Measurements from ENCODE around the gene GPRC5D.
A peak's percentile ranks its signal among the peaks of the same experiment; 100 is the strongest.

GPRC5D gene

DNA sequence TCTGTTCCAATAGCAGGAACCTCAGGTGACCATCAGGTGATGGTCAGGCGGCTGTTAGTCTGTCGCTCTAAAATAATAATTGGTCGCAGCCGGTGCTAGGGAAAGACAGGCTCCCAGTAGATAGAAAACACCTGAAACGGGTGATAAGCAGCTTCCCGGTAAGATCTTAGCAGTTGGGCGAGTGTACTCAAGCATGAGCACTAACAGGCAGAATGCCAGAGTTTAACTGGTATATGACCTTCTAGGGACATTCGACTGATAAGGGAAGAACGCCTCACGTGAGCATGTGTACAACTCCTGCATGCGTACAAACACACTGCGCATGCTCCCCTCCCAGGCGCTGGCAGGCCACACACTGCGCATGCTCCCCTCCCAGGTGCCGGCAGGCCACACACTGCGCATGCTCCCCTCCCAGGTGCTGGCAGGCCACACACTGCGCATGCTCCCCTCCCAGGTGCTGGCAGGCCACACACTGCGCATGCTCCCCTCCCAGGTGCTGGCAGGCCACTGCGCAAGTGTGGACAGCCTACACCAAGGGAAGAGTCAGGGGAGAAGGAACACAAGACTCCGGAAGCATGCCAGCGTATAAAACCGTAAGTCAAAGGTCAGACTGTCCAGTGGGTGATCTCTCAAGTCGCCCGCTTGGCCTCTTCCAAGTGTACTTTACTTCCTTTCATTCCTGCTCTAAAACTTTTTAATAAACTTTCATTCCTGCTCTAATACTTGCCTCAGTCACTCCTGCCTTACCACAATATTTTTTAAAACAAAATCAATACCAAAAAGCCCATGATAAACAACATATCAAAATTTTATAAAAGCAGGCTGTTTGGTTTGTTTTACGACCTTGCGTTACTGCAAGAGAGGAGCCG, 24.5 kb downstream of the GPRC5D start:
- DNase-seq (ENCODE audit: low read depth), result peak; percentile 77
- peak overlapping the region; percentile 54 for H3K4me3 ChIP-seq (replicated peaks; ENCODE audit: low read depth, low read length)
- TF ChIP-seq, protein P1, sequence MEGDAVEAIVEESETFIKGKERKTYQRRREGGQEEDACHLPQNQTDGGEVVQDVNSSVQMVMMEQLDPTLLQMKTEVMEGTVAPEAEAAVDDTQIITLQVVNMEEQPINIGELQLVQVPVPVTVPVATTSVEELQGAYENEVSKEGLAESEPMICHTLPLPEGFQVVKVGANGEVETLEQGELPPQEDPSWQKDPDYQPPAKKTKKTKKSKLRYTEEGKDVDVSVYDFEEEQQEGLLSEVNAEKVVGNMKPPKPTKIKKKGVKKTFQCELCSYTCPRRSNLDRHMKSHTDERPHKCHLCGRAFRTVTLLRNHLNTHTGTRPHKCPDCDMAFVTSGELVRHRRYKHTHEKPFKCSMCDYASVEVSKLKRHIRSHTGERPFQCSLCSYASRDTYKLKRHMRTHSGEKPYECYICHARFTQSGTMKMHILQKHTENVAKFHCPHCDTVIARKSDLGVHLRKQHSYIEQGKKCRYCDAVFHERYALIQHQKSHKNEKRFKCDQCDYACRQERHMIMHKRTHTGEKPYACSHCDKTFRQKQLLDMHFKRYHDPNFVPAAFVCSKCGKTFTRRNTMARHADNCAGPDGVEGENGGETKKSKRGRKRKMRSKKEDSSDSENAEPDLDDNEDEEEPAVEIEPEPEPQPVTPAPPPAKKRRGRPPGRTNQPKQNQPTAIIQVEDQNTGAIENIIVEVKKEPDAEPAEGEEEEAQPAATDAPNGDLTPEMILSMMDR (IDR thresholded peaks at IDR 0.05; ENCODE audit: low read length, missing control alignments), result no peak

- TF ChIP-seq, protein P1 (IDR thresholded peaks at IDR 0.05; ENCODE audit: low read length, missing control alignments), result no peak
- no peak for DNase-seq (ENCODE audit: low read depth)
Measured at GRCh38 chr12:12926571-12927071, 25.3 kb downstream of the GPRC5D start.

GRCh38 chr12:12925388-12925787, 26.6 kb downstream of the GPRC5D start:
- H3K4me3 ChIP-seq (replicated peaks; ENCODE audit: low read depth, low read length), result no peak overlapping the region
- DNase-seq (ENCODE audit: low read depth), result peak; percentile 45
- TF ChIP-seq, protein P1 (IDR thresholded peaks at IDR 0.05; ENCODE audit: low read length, missing control alignments), result no peak

More at GRCh38 chr12:12926571-12927071, 25.3 kb downstream of the GPRC5D start:
- H3K4me3 ChIP-seq (replicated peaks; ENCODE audit: low read depth, low read length), result no peak overlapping the region

- no peak overlapping the region for H3K4me3 ChIP-seq (replicated peaks; ENCODE audit: low read depth, low read length)
- no peak for DNase-seq (ENCODE audit: low read depth)
- TF ChIP-seq, protein P1 (IDR thresholded peaks at IDR 0.05; ENCODE audit: low read length, missing control alignments), result no peak
Measured at GRCh38 chr12:12924169-12924568, 27.8 kb downstream of the GPRC5D start.

DNA sequence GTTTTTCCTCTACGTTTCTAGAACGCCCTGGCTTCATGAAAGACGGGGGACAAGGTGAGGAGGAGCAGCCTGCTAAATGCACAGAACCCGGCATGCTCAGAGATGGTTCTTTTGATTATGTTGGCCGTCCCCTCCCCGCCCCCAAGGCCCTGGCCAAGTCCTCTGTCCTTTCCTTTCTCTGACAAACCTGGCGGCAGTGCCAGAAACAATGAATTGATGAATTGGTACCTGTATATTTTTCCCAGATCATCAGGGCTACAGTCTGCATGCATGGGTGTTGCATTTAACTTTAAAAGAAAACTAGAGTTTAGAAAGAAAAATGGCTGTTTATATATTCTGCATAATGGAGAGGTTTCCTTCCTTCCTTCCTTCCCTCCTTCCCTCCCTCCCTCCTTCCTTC, 29.0 kb downstream of the GPRC5D start:
- TF ChIP-seq, protein P1 (IDR thresholded peaks at IDR 0.05; ENCODE audit: low read length, missing control alignments), result no peak
- H3K4me3 ChIP-seq (replicated peaks; ENCODE audit: low read depth, low read length), result no peak overlapping the region
- DNase-seq (ENCODE audit: low read depth), result no peak

GRCh38 chr12:12922191-12922616, 29.8 kb downstream of the GPRC5D start:
- TF ChIP-seq, protein P1 (IDR thresholded peaks at IDR 0.05; ENCODE audit: low read length, missing control alignments), result no peak
- no peak overlapping the region for H3K4me3 ChIP-seq (replicated peaks; ENCODE audit: low read depth, low read length)
- peak; percentile 75 for DNase-seq (ENCODE audit: low read depth)
